ENCODE data around the gene PTPRN.
A peak's percentile ranks its signal among the peaks of the same experiment; 100 is the strongest.

PTPRN gene

GRCh38 chr2:219249203-219249980 lies 59.8 kb downstream of the PTPRN start:
- no peak for TF ChIP-seq CTCF (IDR thresholded peaks at IDR 0.05; ENCODE audit: unreplicated experiment in 3 of 3)
- Mint-ChIP-seq H3K36me3 (ENCODE audit: low read depth) (no peaks in the 10 kb centered on the region), H3K4me1 (peaks cover 42% of the 10 kb centered on the region), H3K27ac (peak overlapping the region; percentile 98 to 99 (median 98)), H3K4me3 (peak overlapping the region; percentile 59 to 68 (median 60)), H3K9me3 (no peaks in the 10 kb centered on the region), H3K27me3 (ENCODE audit: low read depth) (peaks cover 37% of the 10 kb centered on the region)

- TF ChIP-seq CTCF (IDR thresholded peaks at IDR 0.05; ENCODE audit: unreplicated experiment in 3 of 3), result no peak
- Mint-ChIP-seq H3K4me1 (peaks cover 42% of the 10 kb centered on the region), H3K27ac (peak overlapping the region; percentile 98 to 99 (median 98)), H3K4me3 (peak overlapping the region; percentile 59 to 68 (median 60)), H3K9me3 (no peaks in the 10 kb centered on the region), H3K27me3 (ENCODE audit: low read depth) (peaks cover 35% of the 10 kb centered on the region), H3K36me3 (ENCODE audit: low read depth) (no peaks in the 10 kb centered on the region)
Observed at GRCh38 chr2:219248845-219249202, 60.4 kb downstream of the PTPRN start.

GRCh38 chr2:219247678-219248642 lies 61.2 kb downstream of the PTPRN start:
- H3K4me3 Mint-ChIP-seq, result peak overlapping the region; percentile 32 to 66 (median 58)
- H3K36me3 Mint-ChIP-seq (ENCODE audit: low read depth), result no peaks in the 10 kb centered on the region
- H3K27ac Mint-ChIP-seq, result peak overlapping the region in 2 of 3 experiments; percentile 98 to 99
- H3K27me3 Mint-ChIP-seq (ENCODE audit: low read depth), result peaks cover 28% of the 10 kb centered on the region
- H3K4me1 Mint-ChIP-seq, result peaks cover 40% of the 10 kb centered on the region
- no peaks in the 10 kb centered on the region for H3K9me3 Mint-ChIP-seq
- TF ChIP-seq CTCF (IDR thresholded peaks at IDR 0.05; ENCODE audit: unreplicated experiment in 3 of 3), result no peak

- H3K36me3 Mint-ChIP-seq (ENCODE audit: low read depth), result no peaks in the 10 kb centered on the region
Observed at GRCh38 chr2:219246559-219246958, 62.6 kb downstream of the PTPRN start.

GRCh38 chr2:219245899-219246230 lies 63.3 kb downstream of the PTPRN start:
- H3K27ac Mint-ChIP-seq, result peak overlapping the region; percentile 69 to 94 (median 89)
- no peaks in the 10 kb centered on the region for H3K36me3 Mint-ChIP-seq (ENCODE audit: low read depth)
- H3K9me3 Mint-ChIP-seq, result no peaks in the 10 kb centered on the region
- peak overlapping the region; percentile 95 to 96 (median 96) for H3K4me3 Mint-ChIP-seq
- H3K27me3 Mint-ChIP-seq (ENCODE audit: low read depth), result peaks cover 7% of the 10 kb centered on the region
- no peak for TF ChIP-seq CTCF (IDR thresholded peaks at IDR 0.05; ENCODE audit: unreplicated experiment in 3 of 3)
- H3K4me1 Mint-ChIP-seq, result peaks cover 21% of the 10 kb centered on the region

More at GRCh38 chr2:219246559-219246958, 62.6 kb downstream of the PTPRN start:
- peak overlapping the region; percentile 95 to 96 (median 96) for H3K4me3 Mint-ChIP-seq
- H3K27me3 Mint-ChIP-seq (ENCODE audit: low read depth), result peaks cover 14% of the 10 kb centered on the region
- H3K9me3 Mint-ChIP-seq, result no peaks in the 10 kb centered on the region
- TF ChIP-seq CTCF (IDR thresholded peaks at IDR 0.05; ENCODE audit: unreplicated experiment in 3 of 3), result no peak
- peaks cover 28% of the 10 kb centered on the region for H3K4me1 Mint-ChIP-seq
- peak overlapping the region in 1 of 3 experiments; percentile 94 for H3K27ac Mint-ChIP-seq
